Pancreas (tissue), 10 donors: ENCODE measurements around the gene PHKA2. TPM values are rescaled to one million over a fixed set of nuclear protein-coding genes. Genes with fewer than 3 reads are reported as not detected.

Experiments
- ATAC-seq, 4 donors: fragments of 200-7000 bp; cut with Tn5 transposase; one replicate each; pipeline versions ENCODE4 v1.8.0 to v1.9.1; 2020; ENCODE audit warnings: mild to moderate bottlenecking in 4 of 4, moderate library complexity in 4 of 4
- DNase-seq, 6 donors: peaks; one replicate each; pipeline ENCODE4 v3.0.0-alpha.2; 2020
- FAIRE-seq: peaks from 2 replicates; lab custom pipeline; 2012; peaks lifted over from hg19 to GRCh38; lab: Jason Lieb, UNC
- H3K27ac ChIP-seq, 4 donors: fragments of 200-600 bp; sonication (generic); 1 replicate in 3 of 4; 2 replicates in 1 of 4; pipeline versions ENCODE4 v1.5.0 to v1.8.0; 2020
- H3K27me3 ChIP-seq, 4 donors: fragments of 200-600 bp; one replicate each; pipeline ENCODE4 v1.8.0; 2021
- H3K36me3 ChIP-seq, 3 donors: fragments of 200-600 bp; sonication (generic) in 1 of 3; one replicate each; pipeline versions ENCODE4 v1.5.0 to v1.8.0; 2020 to 2021
- H3K4me1 ChIP-seq, 3 donors: fragments of 200-600 bp; one replicate each; pipeline ENCODE4 v1.8.0; 2021
- H3K4me3 ChIP-seq, 4 donors: fragments of 200-600 bp; sonication (generic) in 2 of 4; one replicate each; pipeline versions ENCODE4 v1.5.0 to v1.8.0; 2020 to 2021
- H3K9me3 ChIP-seq, 4 donors: fragments of 200-600 bp; one replicate each; pipeline ENCODE4 v1.8.0; 2021
- WGBS, 2 donors: extraction: QIAGEN DNeasy Blood & Tissue Kit; methylation state at CpG; one replicate each; pipeline ENCODE4 v1.1.7; 2013; 5-methylcytosine and 5-hydroxymethylcytosine counted together
- intact Hi-C, 3 donors: fragments of 100-400 bp; cut with DNase I; formaldehyde crosslinking; loops; one replicate each; pipeline versions ENCODE4 v1.11.1 to v1.14.2; 2022
- polyA plus RNA-seq, 2 donors: library from polyadenylated mRNA; stranded (reverse); fragments of 200-250 nt; gene quantifications; one replicate each; pipeline ENCODE4 v1.2.3, GENCODE V29; 2013
- total RNA-seq, 6 donors: library from RNA; stranded (reverse); fragmentation: NEBNext Ultra II Directional in 4 of 6; extraction: Animal tissue kit (Norgen Biotek cat#: 25700) in 4 of 6; gene quantifications; one replicate each; pipeline versions ENCODE4 v1.2.1 to v1.2.4, GENCODE V29; 2021 to 2023
- TF ChIP-seq, protein P1 (sequence below), 4 donors: fragments of 200-600 bp; sonication (generic) in 3 of 4; IDR thresholded peaks; one replicate each; pipeline versions ENCODE4 v1.5.0 to v1.8.0; 2021; ENCODE audit warnings: antibody characterized with exemption in 4 of 4
- donor health status: healthy with polysubstance abuse.
- donor health status: DM: no; HTN: no; CAD: no; lungs with moderate emphysema.
- donor health status: DM: no; HTN: no; CAD: no.
- donor health status: control.
- donor health status: control.
- donor health status: Bipolar disorder and iron deficiency.
- donor health status: DM: yes; HTN: yes; CAD: no.
- donor health status: DM: no; HTN: no; CAD: no.
- donor health status: DM: no; HTN: no; CAD: no.
- donor health status: DM: yes; HTN: yes; CAD: no.

Gene PHKA2
- total and polyA plus RNA-seq, 8 donors = 16.0 to 72.7 (median 22.6) TPM

DNA sequence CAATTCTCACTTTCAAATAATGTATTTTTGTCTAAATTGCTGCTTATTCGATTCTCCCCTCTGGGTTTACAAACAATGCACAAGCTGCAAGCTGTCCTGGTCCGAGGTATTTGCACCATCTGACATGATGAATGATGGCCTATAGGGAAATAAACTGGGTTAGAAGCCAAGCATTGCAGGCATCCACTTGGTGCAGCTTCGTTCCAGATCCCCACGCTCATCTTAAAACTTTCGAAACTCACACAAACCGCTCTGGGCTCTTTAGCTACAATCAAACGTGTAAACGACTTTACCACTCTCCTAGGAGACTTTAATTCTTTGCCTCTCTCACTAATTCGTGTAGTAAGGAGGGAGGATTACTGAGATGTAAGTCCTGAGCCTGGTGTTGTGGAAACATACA, 19.0 kb downstream of the PHKA2 start:
- Histone ChIP-seq H3K4me1 (no peaks in the 10 kb centered on the region), H3K27ac (no peak overlapping the region), H3K27me3 (no peaks in the 10 kb centered on the region), H3K36me3 (no peaks in the 10 kb centered on the region), H3K9me3 (no peaks in the 10 kb centered on the region), H3K4me3 (no peak overlapping the region)
- 56 to 65% methylated on average over 9 of the region's 9 CpGs for WGBS, 2 donors
- TF ChIP-seq, protein P1, sequence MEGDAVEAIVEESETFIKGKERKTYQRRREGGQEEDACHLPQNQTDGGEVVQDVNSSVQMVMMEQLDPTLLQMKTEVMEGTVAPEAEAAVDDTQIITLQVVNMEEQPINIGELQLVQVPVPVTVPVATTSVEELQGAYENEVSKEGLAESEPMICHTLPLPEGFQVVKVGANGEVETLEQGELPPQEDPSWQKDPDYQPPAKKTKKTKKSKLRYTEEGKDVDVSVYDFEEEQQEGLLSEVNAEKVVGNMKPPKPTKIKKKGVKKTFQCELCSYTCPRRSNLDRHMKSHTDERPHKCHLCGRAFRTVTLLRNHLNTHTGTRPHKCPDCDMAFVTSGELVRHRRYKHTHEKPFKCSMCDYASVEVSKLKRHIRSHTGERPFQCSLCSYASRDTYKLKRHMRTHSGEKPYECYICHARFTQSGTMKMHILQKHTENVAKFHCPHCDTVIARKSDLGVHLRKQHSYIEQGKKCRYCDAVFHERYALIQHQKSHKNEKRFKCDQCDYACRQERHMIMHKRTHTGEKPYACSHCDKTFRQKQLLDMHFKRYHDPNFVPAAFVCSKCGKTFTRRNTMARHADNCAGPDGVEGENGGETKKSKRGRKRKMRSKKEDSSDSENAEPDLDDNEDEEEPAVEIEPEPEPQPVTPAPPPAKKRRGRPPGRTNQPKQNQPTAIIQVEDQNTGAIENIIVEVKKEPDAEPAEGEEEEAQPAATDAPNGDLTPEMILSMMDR (IDR thresholded peaks at IDR 0.05) = no peak
- no peak for DNase-seq
- ATAC-seq = no peak
- no peak for FAIRE-seq
- intact Hi-C loops = no loop called here

DNA sequence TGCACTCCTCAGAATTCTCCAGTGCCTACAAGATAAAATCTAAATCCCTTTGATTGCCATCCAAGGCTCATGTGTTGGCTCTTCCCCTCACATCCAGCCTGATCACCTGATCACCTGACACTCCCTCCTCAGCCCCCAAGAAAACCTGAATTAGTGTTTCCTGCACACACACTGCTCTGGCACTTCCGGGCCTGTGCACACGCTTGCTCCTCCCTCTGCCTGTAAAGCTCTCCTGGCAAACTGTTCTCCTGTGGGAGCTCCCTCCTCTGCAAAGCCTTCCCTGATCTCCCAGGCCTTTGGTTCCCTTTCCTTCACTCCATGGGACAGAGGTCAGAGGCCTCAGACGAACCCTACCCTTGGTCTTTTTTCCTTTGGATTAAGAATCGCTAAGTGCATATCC, 19.9 kb downstream of the PHKA2 start:
- TF ChIP-seq, protein P1 (IDR thresholded peaks at IDR 0.05) = no peak
- DNase-seq (no peak), ATAC-seq (no peak), FAIRE-seq (no peak)
- Histone ChIP-seq H3K36me3 (no peaks in the 10 kb centered on the region), H3K27me3 (no peaks in the 10 kb centered on the region), H3K9me3 (no peaks in the 10 kb centered on the region), H3K4me1 (no peaks in the 10 kb centered on the region), H3K27ac (no peak overlapping the region), H3K4me3 (no peak overlapping the region)
- intact Hi-C loops = no loop called here
- WGBS, 2 donors = 75 to 79% methylated on average over 4 of the region's 4 CpGs

DNA sequence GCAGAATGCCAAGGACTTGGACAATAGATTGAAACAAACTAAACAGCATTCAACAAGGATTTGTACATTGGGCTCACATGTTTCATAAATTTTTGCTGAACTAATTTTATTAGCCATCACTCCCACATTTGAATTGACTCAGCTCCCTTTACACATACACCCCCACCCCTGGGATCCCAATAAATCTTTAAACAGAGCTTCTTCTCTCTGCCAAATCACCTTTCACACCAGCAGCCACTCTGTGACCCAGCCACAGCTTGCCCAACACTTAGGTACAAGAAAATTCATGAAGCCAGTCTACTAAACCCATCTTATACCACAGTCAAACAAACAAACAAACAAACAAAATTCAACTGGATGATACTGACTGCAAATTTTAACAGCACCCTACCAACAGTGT, 21.6 kb downstream of the PHKA2 start:
- no peaks in the 10 kb centered on the region for H3K27me3 ChIP-seq
- ATAC-seq (no peak), FAIRE-seq (no peak), DNase-seq (no peak)
- H3K4me3 ChIP-seq = no peak overlapping the region
- no peaks in the 10 kb centered on the region for H3K4me1 ChIP-seq
- H3K36me3 ChIP-seq = no peaks in the 10 kb centered on the region
- intact Hi-C loops = no loop called here
- no peak overlapping the region for H3K27ac ChIP-seq
- TF ChIP-seq, protein P1 (IDR thresholded peaks at IDR 0.05) = no peak
- H3K9me3 ChIP-seq = no peaks in the 10 kb centered on the region

DNA sequence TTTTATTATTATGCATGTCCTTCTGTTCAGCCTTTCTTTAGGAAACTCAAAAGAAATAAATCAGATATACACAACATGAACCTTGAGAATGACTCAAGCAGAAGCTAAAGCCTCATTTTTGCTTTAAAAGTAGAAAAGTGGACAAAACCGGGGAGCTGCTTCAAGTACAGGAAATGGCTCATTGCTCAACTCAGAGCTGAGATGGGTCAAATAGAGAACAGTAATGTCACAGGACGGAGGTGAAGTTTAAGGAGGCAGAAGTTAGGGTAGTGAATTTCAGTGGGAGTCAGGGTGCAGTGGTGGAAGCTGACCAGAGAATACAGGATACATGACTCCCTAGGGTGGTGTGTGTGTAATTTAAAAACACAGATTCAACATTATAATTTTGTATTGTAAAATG, 22.2 kb downstream of the PHKA2 start:
- Histone ChIP-seq H3K4me1 (no peaks in the 10 kb centered on the region), H3K27ac (no peak overlapping the region), H3K27me3 (no peaks in the 10 kb centered on the region), H3K4me3 (no peak overlapping the region), H3K36me3 (no peaks in the 10 kb centered on the region), H3K9me3 (no peaks in the 10 kb centered on the region)
- WGBS, 2 donors = 75 to 86% methylated on average over 2 of the region's 2 CpGs
- TF ChIP-seq, protein P1 (IDR thresholded peaks at IDR 0.05) = no peak
- DNase-seq (no peak), ATAC-seq (no peak), FAIRE-seq (no peak)
- intact Hi-C loops = no loop called here

DNA sequence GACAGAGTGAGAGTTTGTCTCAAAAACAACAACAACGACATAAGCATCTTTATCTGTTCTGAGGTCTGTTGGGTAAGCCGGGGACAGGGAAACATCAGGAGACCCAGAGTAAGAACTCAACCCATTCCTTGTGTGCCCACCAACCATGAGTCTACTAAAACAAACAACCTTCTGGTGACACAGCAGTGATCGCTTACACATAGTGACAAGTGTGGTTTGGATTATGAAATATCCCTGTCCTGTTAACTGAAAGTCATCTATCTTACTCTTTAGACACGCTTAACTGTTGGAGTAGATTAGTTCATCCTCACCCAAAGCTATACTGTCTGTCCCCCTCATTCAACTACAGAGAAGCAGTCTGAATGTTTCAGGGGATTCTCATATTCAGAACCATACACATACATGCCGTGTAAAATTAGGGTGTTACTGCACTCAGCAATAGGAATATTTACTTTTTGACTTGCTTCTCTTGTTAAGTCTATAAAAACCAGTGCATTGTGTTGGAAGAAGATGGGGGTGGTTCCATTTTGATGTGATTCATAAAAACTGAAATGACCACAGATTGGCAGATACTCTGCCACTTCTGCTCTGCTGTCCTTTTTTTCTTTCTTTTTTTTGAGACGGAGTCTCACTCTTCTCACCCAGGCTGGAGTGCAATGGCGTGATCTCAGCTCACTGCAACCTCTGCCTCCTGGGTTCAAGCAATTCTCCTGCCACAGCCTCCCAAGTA, 27.4 kb downstream of the PHKA2 start:
- ATAC-seq (no peak), FAIRE-seq (no peak)

More for the DNA sequence above, 27.4 kb downstream of the PHKA2 start:
- WGBS, 2 donors = 90 to 94% methylated on average over 7 of the region's 7 CpGs
- H3K36me3 ChIP-seq = no peaks in the 10 kb centered on the region
- H3K27me3 ChIP-seq = no peaks in the 10 kb centered on the region
- no peak overlapping the region for H3K4me3 ChIP-seq
- H3K4me1 ChIP-seq = no peaks in the 10 kb centered on the region
- DNase-seq = no peak
- intact Hi-C loops = no loop called here
- TF ChIP-seq, protein P1 (IDR thresholded peaks at IDR 0.05) = no peak
- H3K27ac ChIP-seq = no peak overlapping the region
- H3K9me3 ChIP-seq = no peaks in the 10 kb centered on the region
